ENCODE measurements around the gene PJVK. TPM values are rescaled to one million over a fixed set of nuclear protein-coding genes. Genes with fewer than 3 reads are reported as not detected.

The PJVK gene
- total and polyA plus RNA-seq, 9 of the 15 experiments (the other 6 are each of a cell fraction or from before 2014, with no cell fraction given), result 0.11 to 1.5 (median 0.73) TPM

DNA sequence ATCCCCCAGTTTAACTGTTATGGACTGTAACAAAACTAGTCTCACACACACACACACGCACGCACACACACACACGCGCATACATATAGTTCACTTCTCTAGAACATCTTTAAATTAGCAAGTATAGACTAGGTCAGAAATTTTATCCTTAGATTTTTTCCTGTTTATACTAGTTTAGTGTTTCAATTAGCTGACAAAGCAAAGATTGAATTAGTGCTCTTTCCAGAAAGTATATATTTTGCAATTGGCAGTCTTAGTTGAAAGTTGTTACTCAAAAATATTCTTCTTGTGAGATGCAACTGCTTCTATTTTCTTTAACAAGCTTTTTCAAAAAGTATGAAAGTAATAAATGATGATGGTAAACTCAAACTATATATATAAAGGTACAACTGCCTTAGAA, 51.6 kb downstream of the PJVK start (continued):
- TF ChIP-seq NONO (IDR thresholded peaks at IDR 0.05; ENCODE audit: low read depth in 2 of 2, low read length in 1 of 2) (no peak), MAFG (tag; conservative IDR thresholded peaks at IDR 0.05) (peak; percentile 18; the same call in 1 of the 2 replicates), ZNF232 (CRISPR knock-in tag; IDR thresholded peaks at IDR 0.05) (no peak), ETV5 (CRISPR knock-in tag; IDR thresholded peaks at IDR 0.05; ENCODE audit: low read depth) (no peak), C11orf30 (IDR thresholded peaks at IDR 0.05; ENCODE audit: low read depth) (0 out of 2 replicates have a peak, but pooled peaks have one; percentile 38), ZBED1 (IDR thresholded peaks at IDR 0.05) (no peak), ZNF316 (IDR thresholded peaks at IDR 0.05) (peak; percentile 66), RCOR1 (IDR thresholded peaks at IDR 0.05; ENCODE audit: borderline replicate concordance in 1 of 2, low read depth in 2 of 2, low read length in 2 of 2) (no peak)
- TF ChIP-seq, protein P1, sequence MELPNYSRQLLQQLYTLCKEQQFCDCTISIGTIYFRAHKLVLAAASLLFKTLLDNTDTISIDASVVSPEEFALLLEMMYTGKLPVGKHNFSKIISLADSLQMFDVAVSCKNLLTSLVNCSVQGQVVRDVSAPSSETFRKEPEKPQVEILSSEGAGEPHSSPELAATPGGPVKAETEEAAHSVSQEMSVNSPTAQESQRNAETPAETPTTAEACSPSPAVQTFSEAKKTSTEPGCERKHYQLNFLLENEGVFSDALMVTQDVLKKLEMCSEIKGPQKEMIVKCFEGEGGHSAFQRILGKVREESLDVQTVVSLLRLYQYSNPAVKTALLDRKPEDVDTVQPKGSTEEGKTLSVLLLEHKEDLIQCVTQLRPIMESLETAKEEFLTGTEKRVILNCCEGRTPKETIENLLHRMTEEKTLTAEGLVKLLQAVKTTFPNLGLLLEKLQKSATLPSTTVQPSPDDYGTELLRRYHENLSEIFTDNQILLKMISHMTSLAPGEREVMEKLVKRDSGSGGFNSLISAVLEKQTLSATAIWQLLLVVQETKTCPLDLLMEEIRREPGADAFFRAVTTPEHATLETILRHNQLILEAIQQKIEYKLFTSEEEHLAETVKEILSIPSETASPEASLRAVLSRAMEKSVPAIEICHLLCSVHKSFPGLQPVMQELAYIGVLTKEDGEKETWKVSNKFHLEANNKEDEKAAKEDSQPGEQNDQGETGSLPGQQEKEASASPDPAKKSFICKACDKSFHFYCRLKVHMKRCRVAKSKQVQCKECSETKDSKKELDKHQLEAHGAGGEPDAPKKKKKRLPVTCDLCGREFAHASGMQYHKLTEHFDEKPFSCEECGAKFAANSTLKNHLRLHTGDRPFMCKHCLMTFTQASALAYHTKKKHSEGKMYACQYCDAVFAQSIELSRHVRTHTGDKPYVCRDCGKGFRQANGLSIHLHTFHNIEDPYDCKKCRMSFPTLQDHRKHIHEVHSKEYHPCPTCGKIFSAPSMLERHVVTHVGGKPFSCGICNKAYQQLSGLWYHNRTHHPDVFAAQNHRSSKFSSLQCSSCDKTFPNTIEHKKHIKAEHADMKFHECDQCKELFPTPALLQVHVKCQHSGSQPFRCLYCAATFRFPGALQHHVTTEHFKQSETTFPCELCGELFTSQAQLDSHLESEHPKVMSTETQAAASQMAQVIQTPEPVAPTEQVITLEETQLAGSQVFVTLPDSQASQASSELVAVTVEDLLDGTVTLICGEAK (IDR thresholded peaks at IDR 0.05), result no peak
- TF ChIP-seq, protein P1 (CRISPR knock-in tag; IDR thresholded peaks at IDR 0.05), result no peak

Data from K562 (cell line).